Activated naive CD4-positive, alpha-beta T cell treated with anti-CD3 and anti-CD28 coated beads for 36 hours (primary cell): ENCODE data around the gene RAI2. TPM values are rescaled to one million over a fixed set of nuclear protein-coding genes. Genes with fewer than 3 reads are reported as not detected.

Experiments used
- CTCF ChIA-PET: fragments of 350-600 bp; sonication (Branson Sonifier 250); formaldehyde crosslinking; loops from one replicate; lab custom pipeline; 2021; ENCODE audit warnings: antibody characterized with exemption; lab: Charles Lee
- DNase-seq: peaks from one replicate; pipeline ENCODE4 v3.0.0-alpha.2; 2020
- H3K27ac Mint-ChIP-seq: one replicate; pipeline ENCODE4 v1.8.0; 2021; ENCODE audit warnings: mild to moderate bottlenecking, mixed read lengths
- H3K27me3 Mint-ChIP-seq: one replicate; pipeline ENCODE4 v1.8.0; 2021; ENCODE audit warnings: low read depth, mixed read lengths
- H3K36me3 Mint-ChIP-seq: one replicate; pipeline ENCODE4 v1.8.0; 2021; ENCODE audit warnings: low read depth, mixed read lengths
- H3K4me1 Mint-ChIP-seq: one replicate; pipeline ENCODE4 v1.8.0; 2021; ENCODE audit warnings: low read depth, mixed read lengths
- H3K4me3 Mint-ChIP-seq: one replicate; pipeline ENCODE4 v1.8.0; 2021; ENCODE audit warnings: mild to moderate bottlenecking, moderate library complexity, mixed read lengths
- H3K9me3 Mint-ChIP-seq: one replicate; pipeline ENCODE4 v1.8.0; 2021; ENCODE audit warnings: mixed read lengths
- intact Hi-C: fragments of 100-400 bp; cut with micrococcal nuclease; formaldehyde crosslinking; loops from one replicate; pipeline ENCODE4 v1.15.1; 2023
- total RNA-seq, 2 experiments: library from RNA; stranded (reverse); gene quantifications; one replicate each; pipeline ENCODE4 v1.2.3, GENCODE V29; 2021

RAI2 gene
- total RNA-seq, 2 experiments from 2014 or later, result 0.50 to 0.59 TPM

- Mint-ChIP-seq H3K27ac (no peak overlapping the region), H3K4me1 (no peaks in the 10 kb centered on the region), H3K4me3 (no peak overlapping the region), H3K9me3 (no peaks in the 10 kb centered on the region), H3K27me3 (no peaks in the 10 kb centered on the region), H3K36me3 (no peaks in the 10 kb centered on the region)
- intact Hi-C loops, result no loop called here
- CTCF ChIA-PET, result no interaction called here
- DNase-seq, result peak; percentile 24
These were observed 91.3 kb downstream of the RAI2 start for GRCh38 chrX:17769701-17770269.

GRCh38 chrX:17768997-17769396 lies 92.1 kb downstream of the RAI2 start:
- Mint-ChIP-seq H3K4me1 (no peaks in the 10 kb centered on the region), H3K4me3 (no peak overlapping the region), H3K27ac (no peak overlapping the region), H3K27me3 (no peaks in the 10 kb centered on the region), H3K36me3 (no peaks in the 10 kb centered on the region), H3K9me3 (no peaks in the 10 kb centered on the region)
- CTCF ChIA-PET, result no interaction called here
- no peak for DNase-seq
- intact Hi-C loops, result no loop called here

DNA sequence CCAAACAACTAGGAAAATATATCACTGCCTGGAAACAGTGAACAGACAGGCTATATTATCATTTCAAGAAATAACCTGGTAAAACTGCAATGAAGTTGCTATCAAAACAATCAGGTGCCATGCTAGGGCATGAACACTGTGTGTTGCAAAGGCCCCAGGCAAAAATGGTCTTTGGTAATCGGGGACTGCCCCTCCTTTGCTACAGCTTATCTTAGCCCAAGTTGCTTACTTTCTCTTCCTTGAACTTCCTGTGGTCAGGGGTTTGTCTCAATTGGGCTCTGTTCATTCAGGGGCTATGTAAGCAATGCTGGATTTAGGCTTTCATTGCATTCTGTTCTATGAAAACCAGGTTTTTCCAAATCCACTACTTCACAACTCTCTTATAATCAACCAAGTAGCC lies 93.4 kb downstream of the RAI2 start:
- H3K36me3 Mint-ChIP-seq, result no peaks in the 10 kb centered on the region
- H3K27me3 Mint-ChIP-seq, result no peaks in the 10 kb centered on the region
- CTCF ChIA-PET, result no interaction called here
- H3K4me3 Mint-ChIP-seq, result no peak overlapping the region
- DNase-seq, result no peak
- intact Hi-C loops, result no loop called here
- H3K9me3 Mint-ChIP-seq, result no peaks in the 10 kb centered on the region
- H3K27ac Mint-ChIP-seq, result no peak overlapping the region
- no peaks in the 10 kb centered on the region for H3K4me1 Mint-ChIP-seq

GRCh38 chrX:17759990-17760389 lies 101.1 kb downstream of the RAI2 start:
- no peaks in the 10 kb centered on the region for H3K9me3 Mint-ChIP-seq
- no peak overlapping the region for H3K27ac Mint-ChIP-seq
- CTCF ChIA-PET, result no interaction called here
- no peaks in the 10 kb centered on the region for H3K27me3 Mint-ChIP-seq
- no peak for DNase-seq
- H3K4me3 Mint-ChIP-seq, result no peak overlapping the region
- peaks cover 10% of the 10 kb centered on the region for H3K4me1 Mint-ChIP-seq
- intact Hi-C loops, result no loop called here
- H3K36me3 Mint-ChIP-seq, result no peaks in the 10 kb centered on the region

DNA sequence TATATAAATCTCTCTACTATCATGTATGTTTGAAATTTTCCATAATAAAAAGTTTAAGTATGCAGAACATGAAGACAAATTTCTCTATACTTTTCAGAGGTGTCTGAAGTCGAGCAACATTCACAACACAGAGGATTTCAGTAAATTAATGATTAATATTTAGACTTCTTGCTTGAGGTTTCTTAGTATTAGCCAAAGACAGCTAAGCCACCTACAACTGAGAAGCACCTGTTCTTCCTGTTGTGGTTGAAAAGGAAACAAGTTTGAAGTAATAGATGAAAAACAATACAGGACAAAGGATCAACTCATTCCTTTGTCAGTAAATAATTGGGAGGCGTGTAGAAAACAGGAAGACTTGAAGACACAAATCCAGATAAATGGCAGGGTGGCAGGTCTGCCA lies 102.7 kb downstream of the RAI2 start:
- Mint-ChIP-seq H3K27me3 (no peaks in the 10 kb centered on the region), H3K36me3 (no peaks in the 10 kb centered on the region), H3K9me3 (no peaks in the 10 kb centered on the region), H3K27ac (no peak overlapping the region), H3K4me3 (no peak overlapping the region), H3K4me1 (peaks cover 10% of the 10 kb centered on the region)
- intact Hi-C loops, result no loop called here
- CTCF ChIA-PET, result interaction anchor here (0.7 kb wide), 1 partner anchor 1957 kb away, joined by 3 read pairs; no protein-coding TSS in a partner anchor
- DNase-seq, result no peak

GRCh38 chrX:17750436-17750835 lies 110.7 kb downstream of the RAI2 start:
- CTCF ChIA-PET, result no interaction called here
- peaks cover 5% of the 10 kb centered on the region for H3K4me1 Mint-ChIP-seq
- intact Hi-C loops, result no loop called here
- H3K9me3 Mint-ChIP-seq, result no peaks in the 10 kb centered on the region
- H3K27me3 Mint-ChIP-seq, result no peaks in the 10 kb centered on the region
- H3K36me3 Mint-ChIP-seq, result peaks cover 1% of the 10 kb centered on the region
- no peak for DNase-seq
- H3K27ac Mint-ChIP-seq, result no peak overlapping the region
- no peak overlapping the region for H3K4me3 Mint-ChIP-seq

Other genes with a start within 250 kb of the RAI2 start
- gene SCML1, start 123.8 kb downstream of the RAI2 start, total RNA-seq, result 10 to 100 TPM; 11.4 to 11.8 TPM